Fibroblast of lung (primary cell): Measurements from ENCODE around the gene LCN15. TPM values are rescaled to one million over a fixed set of nuclear protein-coding genes. Genes with fewer than 3 reads are reported as not detected.

Experiments used
- DNase-seq, 2 donors: peaks; one replicate each; pipeline versions ENCODE4 v3.0.0 to v3.0.0-alpha.2; 2010; ENCODE audit warnings: low read depth in 2 of 2
- H2AFZ ChIP-seq: 2 replicates; pipeline ENCODE4 v1.5.1; 2012; ENCODE audit warnings: low read length, control low read depth, inconsistent platforms
- H3K27ac ChIP-seq: 2 replicates; pipeline ENCODE4 v1.5.1; 2011; ENCODE audit warnings: low read length, control low read depth; ENCODE audit not compliant: insufficient read depth
- H3K27me3 ChIP-seq: 2 replicates; pipeline ENCODE4 v1.5.1; 2011; ENCODE audit warnings: mild to moderate bottlenecking, low read length; ENCODE audit not compliant: control insufficient read depth, insufficient read depth
- H3K36me3 ChIP-seq: 2 replicates; pipeline ENCODE4 v1.5.1; 2011; ENCODE audit warnings: low read length; ENCODE audit not compliant: control insufficient read depth, insufficient read depth
- H3K4me1 ChIP-seq: 2 replicates; pipeline ENCODE4 v1.5.1; 2011; ENCODE audit warnings: low read length; ENCODE audit not compliant: control insufficient read depth, insufficient read depth; ENCODE audit errors: extremely low read depth
- H3K4me2 ChIP-seq: 2 replicates; pipeline ENCODE4 v1.5.1; 2011; ENCODE audit warnings: low read length, control low read depth; ENCODE audit not compliant: insufficient read depth; ENCODE audit errors: extremely low read depth
- H3K4me3 ChIP-seq, 4 experiments: fragments of 200-600 bp in 1 of 4; sonication (generic) in 1 of 4; replicated peaks in 1 of 4; 2 replicates each; pipeline ENCODE4 v1.5.1; 2011 to 2016; ENCODE audit warnings: low read length in 4 of 4, low read depth in 3 of 4, mild to moderate bottlenecking in 3 of 4, control low read depth in 2 of 4, inconsistent platforms in 1 of 4, mixed read lengths in 1 of 4; ENCODE audit not compliant: insufficient read depth in 1 of 4; ENCODE audit errors: control extremely low read depth in 1 of 4
- H3K79me2 ChIP-seq: 2 replicates; pipeline ENCODE4 v1.5.1; 2012; ENCODE audit warnings: mild to moderate bottlenecking, low read length, inconsistent platforms; ENCODE audit not compliant: control insufficient read depth, insufficient read depth
- H3K9ac ChIP-seq: 2 replicates; pipeline ENCODE4 v1.5.1; 2011; ENCODE audit warnings: mild to moderate bottlenecking, low read length, control low read depth; ENCODE audit not compliant: insufficient read depth
- H3K9me3 ChIP-seq: 2 replicates; pipeline ENCODE4 v1.5.1; 2012; ENCODE audit warnings: low read depth, low read length; ENCODE audit not compliant: control insufficient read depth, insufficient read depth
- H4K20me1 ChIP-seq: 2 replicates; pipeline ENCODE4 v1.5.1; 2011; ENCODE audit warnings: low read length; ENCODE audit not compliant: control insufficient read depth, insufficient read depth; ENCODE audit errors: extremely low read depth
- EZH2 ChIP-seq: IDR thresholded peaks from 2 replicates; pipeline ENCODE4 v1.5.1; 2012; ENCODE audit warnings: low read length, control low read depth, mild to moderate bottlenecking; ENCODE audit errors: missing control alignments
- polyA plus RNA-seq, 2 donors: library from polyadenylated mRNA; depleted of rRNA in 1 of 2; stranded (reverse) in 1 of 2; unstranded in 1 of 2; fragments of >200 nt; gene quantifications; 2 replicates each; pipeline ENCODE4 v1.2.1, GENCODE V29; 2011 to 2012; ENCODE audit warnings: missing spikeins in 1 of 2
- total RNA-seq: library from RNA; depleted of rRNA; stranded (reverse); fragments of >200 nt; gene quantifications from 2 replicates; pipeline ENCODE4 v1.2.1, GENCODE V29; 2014
- TF ChIP-seq, protein P1 (sequence below), 2 donors: IDR thresholded peaks in 1 of 2; conservative IDR thresholded peaks in 1 of 2; 1 replicate in 1 of 2; 2 replicates in 1 of 2; pipeline ENCODE4 v1.5.1; 2011 to 2012; ENCODE audit warnings: low read length in 2 of 2, control low read depth in 1 of 2, inconsistent platforms in 1 of 2, low read depth in 1 of 2, mild to moderate bottlenecking in 1 of 2

LCN15 gene
- total and polyA plus RNA-seq, 2 donors (not counting 1 experiment from before 2014, with no cell fraction given), result not detected

DNA sequence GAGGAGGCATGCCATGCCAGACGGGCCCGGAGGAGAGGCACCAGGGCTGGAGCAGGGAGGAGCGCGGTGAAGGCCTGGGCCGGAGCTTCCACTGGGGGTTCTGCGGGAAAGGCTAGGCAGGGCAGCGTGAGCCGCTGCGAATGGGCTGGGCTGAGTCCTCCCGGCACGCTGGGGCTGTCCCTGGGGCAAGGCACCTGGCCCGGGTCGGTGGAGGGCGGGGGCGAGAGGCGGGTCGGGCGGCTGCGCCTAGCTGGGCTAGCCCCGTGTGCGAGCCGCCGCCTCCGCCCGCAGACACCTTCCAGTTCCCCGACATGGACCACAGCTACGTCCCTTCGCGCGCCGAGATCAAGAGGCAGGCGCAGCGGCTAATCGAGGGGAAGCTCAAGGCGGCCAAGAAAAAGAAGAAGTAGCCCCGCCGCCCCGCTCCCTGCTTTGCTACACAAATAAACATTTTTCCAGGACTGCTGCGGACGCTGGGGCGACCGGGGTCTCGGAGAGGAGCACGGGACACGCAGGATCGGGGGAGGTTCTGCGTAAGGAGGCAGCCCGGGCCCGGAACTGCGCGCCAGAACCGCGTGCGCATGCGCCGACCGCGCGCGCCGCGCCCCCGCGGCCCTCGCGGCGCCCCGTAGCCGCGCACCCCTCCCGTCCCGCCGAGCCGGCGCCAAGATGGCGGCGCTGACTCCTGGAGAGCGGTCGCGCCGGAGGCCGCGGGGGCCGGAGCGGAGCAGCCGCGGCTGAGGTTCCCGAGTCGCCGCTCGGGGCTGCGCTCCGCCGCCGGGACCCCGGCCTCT, 43.2 kb upstream of the LCN15 start, which contains the start of gene RABL6:
Gene RABL6, plus strand, starts transcription at position 668 of the 794 bp plus-strand sequence. CDS start 249 bp downstream, outside the sequence.
- Histone ChIP-seq H3K27ac (peak within 1 kb of the TSS; percentile 71), H3K9ac (peak within 1 kb of the TSS; percentile 81), H3K36me3 (peaks cover 2% of the 10 kb centered on the region), H4K20me1 (no peaks in the 10 kb centered on the region), H3K4me2 (peak within 1 kb of the TSS; percentile 98), H3K79me2 (peaks cover 36% of the 10 kb centered on the region), H3K9me3 (no peaks in the 10 kb centered on the region), H2AFZ (peak within 1 kb of the TSS; percentile 82), H3K4me3 (peak within 1 kb of the TSS; percentile 78 to 86 (median 80)), H3K4me1 (peaks cover 9% of the 10 kb centered on the region), H3K27me3 (no peaks in the 10 kb centered on the region)
- peak; percentile 61 to 67 for DNase-seq
- TF ChIP-seq, protein P1, sequence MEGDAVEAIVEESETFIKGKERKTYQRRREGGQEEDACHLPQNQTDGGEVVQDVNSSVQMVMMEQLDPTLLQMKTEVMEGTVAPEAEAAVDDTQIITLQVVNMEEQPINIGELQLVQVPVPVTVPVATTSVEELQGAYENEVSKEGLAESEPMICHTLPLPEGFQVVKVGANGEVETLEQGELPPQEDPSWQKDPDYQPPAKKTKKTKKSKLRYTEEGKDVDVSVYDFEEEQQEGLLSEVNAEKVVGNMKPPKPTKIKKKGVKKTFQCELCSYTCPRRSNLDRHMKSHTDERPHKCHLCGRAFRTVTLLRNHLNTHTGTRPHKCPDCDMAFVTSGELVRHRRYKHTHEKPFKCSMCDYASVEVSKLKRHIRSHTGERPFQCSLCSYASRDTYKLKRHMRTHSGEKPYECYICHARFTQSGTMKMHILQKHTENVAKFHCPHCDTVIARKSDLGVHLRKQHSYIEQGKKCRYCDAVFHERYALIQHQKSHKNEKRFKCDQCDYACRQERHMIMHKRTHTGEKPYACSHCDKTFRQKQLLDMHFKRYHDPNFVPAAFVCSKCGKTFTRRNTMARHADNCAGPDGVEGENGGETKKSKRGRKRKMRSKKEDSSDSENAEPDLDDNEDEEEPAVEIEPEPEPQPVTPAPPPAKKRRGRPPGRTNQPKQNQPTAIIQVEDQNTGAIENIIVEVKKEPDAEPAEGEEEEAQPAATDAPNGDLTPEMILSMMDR (conservative IDR thresholded peaks at IDR 0.05 in 1 of 2, IDR thresholded peaks at IDR 0.05 in 1 of 2; ENCODE audit: low read depth in 1 of 2, low read length in 2 of 2), result no peak
- TF ChIP-seq EZH2, result no peak

DNA sequence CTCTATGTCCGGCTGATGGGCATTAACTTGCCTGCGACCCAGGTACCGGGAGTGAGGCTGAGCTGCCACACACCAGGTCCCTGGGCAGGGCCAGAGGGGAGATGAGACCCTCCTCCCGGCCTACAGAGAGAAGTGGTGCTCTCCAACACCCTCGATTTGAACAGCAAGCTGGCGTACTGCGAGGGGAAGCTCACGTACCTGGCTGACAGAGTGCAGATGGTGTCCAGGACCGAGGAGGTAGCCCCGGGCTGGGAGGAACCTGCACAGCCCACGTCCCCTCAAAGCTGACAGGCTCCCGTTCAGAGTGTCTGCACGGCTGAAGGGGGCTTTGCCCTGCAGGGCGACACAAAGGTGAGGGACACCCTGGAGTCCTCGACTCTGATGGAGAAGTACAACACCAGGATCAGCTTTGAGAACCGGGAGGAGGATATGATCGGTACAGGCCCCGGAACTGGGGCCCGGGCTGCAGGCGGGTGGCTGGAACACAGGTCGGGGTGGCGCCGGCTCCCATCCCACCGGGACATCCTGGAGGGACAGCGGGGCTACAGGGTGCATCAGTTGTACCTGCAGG, 42.4 kb upstream of the LCN15 start:
- Histone ChIP-seq H3K4me1 (peaks cover 9% of the 10 kb centered on the region), H3K36me3 (peaks cover 2% of the 10 kb centered on the region), H3K4me2 (peak overlapping the region; percentile 86), H4K20me1 (no peaks in the 10 kb centered on the region), H3K79me2 (peaks cover 35% of the 10 kb centered on the region), H3K9ac (peak overlapping the region; percentile 81), H3K9me3 (no peaks in the 10 kb centered on the region), H3K4me3 (peak overlapping the region; percentile 61 to 86 (median 80)), H3K27me3 (peaks cover 3% of the 10 kb centered on the region), H2AFZ (no peak overlapping the region), H3K27ac (peak overlapping the region; percentile 71)
- no peak for DNase-seq
- TF ChIP-seq EZH2, result no peak
- TF ChIP-seq, protein P1 (conservative IDR thresholded peaks at IDR 0.05 in 1 of 2, IDR thresholded peaks at IDR 0.05 in 1 of 2; ENCODE audit: low read depth in 1 of 2, low read length in 2 of 2), result no peak

DNA sequence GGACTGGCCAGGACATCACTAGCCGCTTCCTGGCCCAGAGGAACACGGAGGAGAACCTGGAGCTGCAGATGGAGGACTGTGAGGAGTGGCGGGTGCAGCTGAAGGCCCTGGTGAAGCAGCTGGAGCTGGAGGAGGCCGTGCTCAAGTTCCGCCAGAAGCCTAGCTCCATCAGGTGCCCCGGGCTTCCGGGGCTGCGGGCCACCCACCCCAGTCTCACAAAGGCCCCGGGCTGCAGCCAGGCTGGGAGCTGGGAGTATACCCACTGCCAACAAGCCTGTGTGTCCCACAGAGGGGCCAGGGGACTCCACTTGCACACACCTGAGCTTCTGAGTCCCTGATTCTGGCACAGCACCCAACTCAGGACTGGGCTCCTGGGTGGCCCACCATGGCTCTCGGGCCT, 41.7 kb upstream of the LCN15 start:
- DNase-seq, result no peak
- Histone ChIP-seq H3K4me1 (peaks cover 9% of the 10 kb centered on the region), H2AFZ (no peak overlapping the region), H4K20me1 (no peaks in the 10 kb centered on the region), H3K4me3 (no peak overlapping the region), H3K9ac (no peak overlapping the region), H3K4me2 (peak overlapping the region; percentile 86), H3K9me3 (no peaks in the 10 kb centered on the region), H3K27ac (no peak overlapping the region), H3K27me3 (peaks cover 3% of the 10 kb centered on the region), H3K79me2 (peaks cover 28% of the 10 kb centered on the region), H3K36me3 (peaks cover 2% of the 10 kb centered on the region)
- TF ChIP-seq EZH2, result no peak
- TF ChIP-seq, protein P1 (conservative IDR thresholded peaks at IDR 0.05 in 1 of 2, IDR thresholded peaks at IDR 0.05 in 1 of 2; ENCODE audit: low read depth in 1 of 2, low read length in 2 of 2), result no peak
